Measurements from ENCODE around the gene FOXG1.

FOXG1 gene

DNA sequence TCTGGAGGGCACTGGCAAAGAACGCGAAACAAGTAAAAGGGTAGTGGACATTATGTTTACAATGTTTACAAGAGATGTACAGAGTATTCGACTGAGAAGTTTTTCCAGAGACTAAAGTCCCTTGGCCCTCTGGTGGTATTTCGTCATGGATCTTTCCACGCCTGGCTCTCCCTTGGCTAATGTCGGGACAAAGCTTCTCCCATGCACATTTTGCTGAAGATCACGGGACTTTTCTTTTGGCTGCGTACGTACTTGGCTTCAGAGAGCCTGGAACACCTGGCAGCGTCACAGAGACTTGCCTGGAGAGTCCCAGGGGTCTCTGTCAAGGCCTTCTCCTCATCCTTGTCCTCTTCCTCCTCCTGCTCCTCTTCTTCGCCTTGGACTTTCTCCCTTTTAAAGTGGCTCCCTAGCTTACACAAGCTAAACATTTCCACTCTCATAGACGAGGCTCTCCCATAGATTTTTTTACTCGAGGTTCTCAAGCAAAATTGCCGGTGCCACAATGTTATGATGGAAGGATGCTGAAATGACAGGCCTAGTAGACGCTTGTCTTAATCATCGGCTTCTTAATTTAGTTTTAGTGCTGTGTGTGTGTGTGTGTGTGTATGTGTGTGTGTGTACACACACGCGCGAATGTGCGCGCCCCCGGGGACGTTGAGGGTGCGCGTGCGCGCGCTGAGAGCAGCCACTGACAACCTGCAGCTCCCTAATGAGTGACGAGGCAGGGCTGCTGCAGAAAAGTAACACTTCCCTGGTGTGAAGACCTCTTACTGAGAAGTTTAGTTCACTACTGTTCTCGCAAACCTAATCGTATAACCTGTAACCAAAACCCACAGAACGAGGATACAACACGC lies 4.9 kb upstream of the FOXG1 start:
- no peaks in the 10 kb centered on the region for H3K9me3 ChIP-seq (ENCODE audit: control insufficient read depth in 5 of 5, low read length in 5 of 5)
- no peak overlapping the region for H3K4me3 ChIP-seq (ENCODE audit: low read depth in 1 of 5, low read length in 5 of 5)
- H3K27ac ChIP-seq (ENCODE audit: low read depth, low read length), result no peak overlapping the region
- no peaks in the 10 kb centered on the region for H3K36me3 ChIP-seq (ENCODE audit: control insufficient read depth in 5 of 5, insufficient read depth in 5 of 5, low read length in 5 of 5)
- peaks cover 61 to 89% (median 76%) of the 10 kb centered on the region in 5 donors for H3K27me3 ChIP-seq (ENCODE audit: control insufficient read depth in 5 of 5, insufficient read depth in 4 of 5, low read length in 5 of 5)
- H3K9ac ChIP-seq (ENCODE audit: low read length in 5 of 5), result no peak overlapping the region
- peaks cover 0 to 20% (median 18%) of the 10 kb centered on the region in 5 donors for H3K4me1 ChIP-seq (ENCODE audit: control insufficient read depth in 5 of 5, insufficient read depth in 5 of 5, low read length in 5 of 5)

DNA sequence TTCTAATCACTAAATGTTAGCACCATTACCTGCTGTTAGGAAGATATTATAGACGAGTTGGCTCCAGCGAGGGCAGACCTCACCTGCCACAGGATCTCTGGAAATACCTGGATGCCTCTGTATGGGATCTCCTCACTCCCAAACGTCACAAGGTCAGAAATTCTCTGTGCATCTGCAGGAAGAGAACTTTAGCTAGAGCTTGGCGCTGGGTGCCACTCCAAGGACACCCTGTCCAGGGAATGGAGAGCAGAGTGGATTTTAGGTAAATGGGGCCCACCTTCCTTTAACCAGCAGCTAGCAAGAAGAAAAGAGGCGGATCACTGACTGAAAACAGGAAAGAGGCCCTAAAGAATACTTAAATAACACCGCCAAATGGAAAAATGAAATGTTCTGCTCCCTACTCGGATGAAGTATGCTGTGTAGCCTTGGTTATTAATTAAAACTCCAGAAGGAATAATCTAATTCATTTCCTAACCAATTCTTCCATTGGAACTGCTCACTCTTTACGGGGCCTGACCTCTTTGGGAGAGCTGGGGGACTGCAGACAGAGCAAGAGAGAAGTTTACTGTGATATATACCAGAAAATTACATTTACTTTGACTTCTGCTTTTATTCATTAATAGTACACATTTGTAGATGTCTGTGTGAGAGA lies 4.2 kb upstream of the FOXG1 start:
- H3K36me3 ChIP-seq (ENCODE audit: control insufficient read depth in 5 of 5, insufficient read depth in 5 of 5, low read length in 5 of 5), result no peaks in the 10 kb centered on the region
- H3K27me3 ChIP-seq (ENCODE audit: control insufficient read depth in 5 of 5, insufficient read depth in 4 of 5, low read length in 5 of 5), result peaks cover 58 to 81% (median 69%) of the 10 kb centered on the region in 5 donors
- H3K4me3 ChIP-seq (ENCODE audit: low read depth in 1 of 5, low read length in 5 of 5), result no peak overlapping the region
- peaks cover 0 to 20% (median 15%) of the 10 kb centered on the region in 5 donors for H3K4me1 ChIP-seq (ENCODE audit: control insufficient read depth in 5 of 5, insufficient read depth in 5 of 5, low read length in 5 of 5)
- H3K9ac ChIP-seq (ENCODE audit: low read length in 5 of 5), result no peak overlapping the region
- H3K27ac ChIP-seq (ENCODE audit: low read depth, low read length), result no peak overlapping the region
- no peaks in the 10 kb centered on the region for H3K9me3 ChIP-seq (ENCODE audit: control insufficient read depth in 5 of 5, low read length in 5 of 5)

DNA sequence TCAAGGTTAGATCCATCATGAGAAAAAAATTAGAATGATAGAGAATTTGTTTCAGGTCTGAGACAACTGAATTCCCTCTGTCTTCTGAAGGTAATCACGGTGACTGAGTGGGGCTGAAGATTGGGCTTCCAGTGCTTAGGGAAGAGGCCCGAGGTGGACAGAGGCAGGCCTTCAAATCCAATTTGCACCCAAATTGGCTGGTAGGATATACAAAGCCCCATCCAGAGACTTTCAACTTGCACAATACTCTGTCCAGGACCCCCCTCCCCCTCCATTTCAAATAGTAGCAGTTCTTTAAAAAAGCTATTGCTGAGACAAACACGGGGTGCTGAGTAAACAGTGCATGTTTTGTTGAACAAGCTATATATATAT lies 3.6 kb upstream of the FOXG1 start:
- H3K27ac ChIP-seq (ENCODE audit: low read depth, low read length), result no peak overlapping the region
- H3K4me3 ChIP-seq (ENCODE audit: low read depth in 1 of 5, low read length in 5 of 5), result no peak overlapping the region
- H3K36me3 ChIP-seq (ENCODE audit: control insufficient read depth in 5 of 5, insufficient read depth in 5 of 5, low read length in 5 of 5), result no peaks in the 10 kb centered on the region
- peaks cover 0 to under 1% (median 0%) of the 10 kb centered on the region in 5 donors for H3K9me3 ChIP-seq (ENCODE audit: control insufficient read depth in 5 of 5, low read length in 5 of 5)
- H3K9ac ChIP-seq (ENCODE audit: low read length in 5 of 5), result no peak overlapping the region
- H3K4me1 ChIP-seq (ENCODE audit: control insufficient read depth in 5 of 5, insufficient read depth in 5 of 5, low read length in 5 of 5), result peaks cover 0 to 20% (median 15%) of the 10 kb centered on the region in 5 donors
- H3K27me3 ChIP-seq (ENCODE audit: control insufficient read depth in 5 of 5, insufficient read depth in 4 of 5, low read length in 5 of 5), result peaks cover 60 to 80% (median 69%) of the 10 kb centered on the region in 5 donors

DNA sequence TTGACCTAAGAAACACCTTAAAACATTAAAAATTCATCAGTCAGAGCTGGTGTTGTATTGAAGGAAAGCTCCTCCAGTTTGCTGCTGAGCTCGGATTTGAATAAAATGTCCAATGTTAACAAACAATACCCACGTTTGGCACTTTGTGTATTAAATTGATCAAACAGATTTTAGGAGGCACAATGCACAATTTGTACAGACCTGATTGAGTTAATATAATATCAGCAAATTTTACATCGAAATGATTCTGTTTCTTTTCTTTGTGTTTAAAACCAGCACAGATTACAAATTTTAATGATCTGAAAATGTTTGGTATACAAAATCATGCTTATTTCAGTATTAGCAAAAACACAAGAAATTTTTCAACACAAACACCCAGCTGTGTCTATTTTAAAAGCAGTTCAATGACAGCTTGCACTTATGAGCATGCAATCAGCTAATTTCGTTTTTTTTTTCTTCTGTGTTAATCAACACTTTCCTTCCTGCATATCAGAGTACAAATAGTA lies 2.8 kb upstream of the FOXG1 start:
- no peak overlapping the region for H3K9ac ChIP-seq (ENCODE audit: low read length in 5 of 5)
- H3K4me3 ChIP-seq (ENCODE audit: low read depth in 1 of 5, low read length in 5 of 5), result no peak overlapping the region
- H3K27me3 ChIP-seq (ENCODE audit: control insufficient read depth in 5 of 5, insufficient read depth in 4 of 5, low read length in 5 of 5), result peaks cover 59 to 80% (median 70%) of the 10 kb centered on the region in 5 donors
- no peak overlapping the region for H3K27ac ChIP-seq (ENCODE audit: low read depth, low read length)
- H3K9me3 ChIP-seq (ENCODE audit: control insufficient read depth in 5 of 5, low read length in 5 of 5), result peaks cover 0 to 7% (median 0%) of the 10 kb centered on the region in 5 donors
- H3K4me1 ChIP-seq (ENCODE audit: control insufficient read depth in 5 of 5, insufficient read depth in 5 of 5, low read length in 5 of 5), result peaks cover 0 to 25% (median 15%) of the 10 kb centered on the region in 5 donors
- H3K36me3 ChIP-seq (ENCODE audit: control insufficient read depth in 5 of 5, insufficient read depth in 5 of 5, low read length in 5 of 5), result no peaks in the 10 kb centered on the region

DNA sequence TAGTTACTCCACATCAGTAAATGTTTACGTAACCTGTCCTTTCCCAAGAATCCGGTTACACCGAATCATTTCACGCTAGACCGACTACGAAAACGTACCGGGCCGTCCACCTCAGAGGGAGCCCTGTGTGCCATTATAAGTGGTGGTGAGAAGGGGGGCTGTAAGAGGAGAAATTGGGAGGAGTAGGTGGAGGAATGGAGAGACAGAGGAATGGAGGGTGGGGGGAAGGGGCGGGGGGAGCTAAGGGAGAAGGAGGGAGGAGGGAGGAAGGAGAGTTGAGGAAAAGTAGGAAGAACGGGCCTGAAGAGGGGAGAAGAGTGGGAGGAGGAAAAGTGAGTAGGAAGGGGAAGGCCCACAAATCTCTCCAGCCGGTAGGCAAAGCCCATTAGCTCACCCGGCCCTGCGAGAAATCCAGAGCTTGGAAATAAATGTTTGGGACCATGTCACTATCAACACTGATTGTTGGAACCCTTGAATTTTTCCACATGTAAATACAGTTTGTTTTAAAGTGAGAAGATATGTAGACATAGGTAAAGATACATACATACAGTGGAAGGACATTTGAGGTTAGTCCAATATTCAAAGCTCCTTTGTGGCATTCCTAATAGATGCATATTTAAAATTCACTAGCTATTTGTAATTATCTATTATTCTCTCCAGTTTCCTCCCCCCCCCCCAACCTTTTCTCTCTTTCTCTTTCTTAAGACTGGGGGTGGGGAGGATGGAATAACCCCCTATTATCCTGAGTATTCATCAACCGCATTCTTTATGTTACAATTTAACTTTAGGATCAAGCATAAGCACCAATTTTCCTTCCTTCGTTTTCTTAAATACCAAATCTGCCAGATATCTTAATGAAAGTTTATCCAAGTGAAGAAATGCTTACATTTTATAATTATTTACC lies 2.1 kb upstream of the FOXG1 start:
- peaks cover 57 to 79% (median 68%) of the 10 kb centered on the region in 5 donors for H3K27me3 ChIP-seq (ENCODE audit: control insufficient read depth in 5 of 5, insufficient read depth in 4 of 5, low read length in 5 of 5)
- no peak overlapping the region for H3K27ac ChIP-seq (ENCODE audit: low read depth, low read length)
- H3K9ac ChIP-seq (ENCODE audit: low read length in 5 of 5), result no peak overlapping the region

DNA sequence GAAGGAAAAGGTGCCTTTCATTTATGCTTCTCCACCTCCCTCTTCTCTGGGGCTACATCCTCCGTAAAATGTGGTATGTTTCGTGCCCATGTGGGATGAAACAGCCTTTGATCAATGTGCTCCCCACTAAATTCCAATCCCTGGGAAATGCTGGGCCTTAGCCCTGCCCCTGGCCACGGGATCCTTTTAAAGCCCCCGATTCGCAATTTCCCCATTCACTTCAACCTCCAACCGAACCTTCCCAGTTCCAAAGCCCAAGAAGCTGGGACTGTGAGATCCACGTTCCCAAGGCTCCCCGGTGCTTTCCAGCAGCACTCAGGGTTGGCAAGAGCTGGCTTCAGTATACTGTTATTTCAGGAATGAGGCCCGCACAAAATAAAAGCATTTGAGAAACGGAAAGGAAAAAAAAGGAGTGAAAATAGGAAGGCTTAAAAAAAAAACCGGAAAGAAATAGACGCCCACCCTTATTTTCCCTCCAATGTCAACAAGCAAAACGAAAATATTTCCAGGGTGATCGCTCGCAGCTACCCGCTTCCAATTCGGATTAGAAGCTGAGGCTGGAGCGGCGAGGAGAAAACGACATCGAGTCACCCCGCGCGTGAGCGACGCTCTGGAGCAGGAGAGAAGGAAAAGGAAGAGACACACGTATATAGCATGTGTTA lies 1.3 kb upstream of the FOXG1 start:
- H3K9ac ChIP-seq (ENCODE audit: low read length in 5 of 5), result no peak overlapping the region
- H3K36me3 ChIP-seq (ENCODE audit: control insufficient read depth in 5 of 5, insufficient read depth in 5 of 5, low read length in 5 of 5), result no peaks in the 10 kb centered on the region
- peaks cover 0 to 7% (median 0%) of the 10 kb centered on the region in 5 donors for H3K9me3 ChIP-seq (ENCODE audit: control insufficient read depth in 5 of 5, low read length in 5 of 5)
- peaks cover 49 to 76% (median 60%) of the 10 kb centered on the region in 5 donors for H3K27me3 ChIP-seq (ENCODE audit: control insufficient read depth in 5 of 5, insufficient read depth in 4 of 5, low read length in 5 of 5)
- peaks cover 0 to 18% (median 12%) of the 10 kb centered on the region in 5 donors for H3K4me1 ChIP-seq (ENCODE audit: control insufficient read depth in 5 of 5, insufficient read depth in 5 of 5, low read length in 5 of 5)
- peak overlapping the region in 4 of 5 donors; percentile 17 to 56 (median 42) for H3K4me3 ChIP-seq (ENCODE audit: low read depth in 1 of 5, low read length in 5 of 5)
- no peak overlapping the region for H3K27ac ChIP-seq (ENCODE audit: low read depth, low read length)

More for the DNA sequence above, 2.1 kb upstream of the FOXG1 start:
- Histone ChIP-seq H3K4me3 (ENCODE audit: low read depth in 1 of 5, low read length in 5 of 5) (no peak overlapping the region), H3K9me3 (ENCODE audit: control insufficient read depth in 5 of 5, low read length in 5 of 5) (peaks cover 0 to 7% (median 0%) of the 10 kb centered on the region in 5 donors), H3K4me1 (ENCODE audit: control insufficient read depth in 5 of 5, insufficient read depth in 5 of 5, low read length in 5 of 5) (peaks cover 0 to 24% (median 15%) of the 10 kb centered on the region in 5 donors), H3K36me3 (ENCODE audit: control insufficient read depth in 5 of 5, insufficient read depth in 5 of 5, low read length in 5 of 5) (no peaks in the 10 kb centered on the region)

DNA sequence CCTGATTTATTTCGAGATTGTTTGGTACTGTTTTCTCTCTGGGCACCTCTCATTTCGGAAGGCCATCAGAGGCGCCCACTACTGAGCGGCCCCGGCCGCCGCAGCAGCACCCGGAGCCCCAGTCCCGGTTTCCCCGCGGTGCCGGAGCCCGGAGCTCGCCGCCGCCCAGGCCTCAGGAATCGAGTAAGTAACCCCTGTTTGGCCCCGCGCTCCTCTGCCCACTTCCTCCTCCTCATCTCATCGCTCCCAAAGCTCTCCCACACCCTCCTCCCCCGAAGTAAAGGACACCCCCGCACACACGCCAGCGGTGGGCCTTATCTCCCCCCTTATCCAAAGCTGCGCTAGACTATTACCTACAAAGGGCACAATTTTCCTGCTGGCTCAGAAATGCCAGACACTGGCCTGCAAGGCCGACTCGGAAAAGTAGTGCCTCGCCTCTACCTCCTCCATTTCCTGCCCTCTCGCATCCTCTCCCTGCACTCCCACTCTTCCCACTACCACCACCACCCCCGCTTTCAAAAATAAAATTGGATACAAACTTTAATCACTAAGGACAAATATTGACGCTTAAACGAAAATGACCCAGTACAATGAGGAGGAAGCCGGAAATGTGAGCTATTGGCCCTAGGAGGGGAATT lies 637 bp upstream of the FOXG1 start:
- Histone ChIP-seq H3K27ac (ENCODE audit: low read depth, low read length) (no peak overlapping the region), H3K9ac (ENCODE audit: low read length in 5 of 5) (no peak overlapping the region), H3K36me3 (ENCODE audit: control insufficient read depth in 5 of 5, insufficient read depth in 5 of 5, low read length in 5 of 5) (no peaks in the 10 kb centered on the region), H3K4me3 (ENCODE audit: low read depth in 1 of 5, low read length in 5 of 5) (peak overlapping the region; percentile 36 to 67 (median 48)), H3K9me3 (ENCODE audit: control insufficient read depth in 5 of 5, low read length in 5 of 5) (peaks cover 0 to 7% (median 0%) of the 10 kb centered on the region in 5 donors), H3K4me1 (ENCODE audit: control insufficient read depth in 5 of 5, insufficient read depth in 5 of 5, low read length in 5 of 5) (peaks cover 0 to 18% (median 12%) of the 10 kb centered on the region in 5 donors), H3K27me3 (ENCODE audit: control insufficient read depth in 5 of 5, insufficient read depth in 4 of 5, low read length in 5 of 5) (peaks cover 47 to 76% (median 65%) of the 10 kb centered on the region in 5 donors)

DNA sequence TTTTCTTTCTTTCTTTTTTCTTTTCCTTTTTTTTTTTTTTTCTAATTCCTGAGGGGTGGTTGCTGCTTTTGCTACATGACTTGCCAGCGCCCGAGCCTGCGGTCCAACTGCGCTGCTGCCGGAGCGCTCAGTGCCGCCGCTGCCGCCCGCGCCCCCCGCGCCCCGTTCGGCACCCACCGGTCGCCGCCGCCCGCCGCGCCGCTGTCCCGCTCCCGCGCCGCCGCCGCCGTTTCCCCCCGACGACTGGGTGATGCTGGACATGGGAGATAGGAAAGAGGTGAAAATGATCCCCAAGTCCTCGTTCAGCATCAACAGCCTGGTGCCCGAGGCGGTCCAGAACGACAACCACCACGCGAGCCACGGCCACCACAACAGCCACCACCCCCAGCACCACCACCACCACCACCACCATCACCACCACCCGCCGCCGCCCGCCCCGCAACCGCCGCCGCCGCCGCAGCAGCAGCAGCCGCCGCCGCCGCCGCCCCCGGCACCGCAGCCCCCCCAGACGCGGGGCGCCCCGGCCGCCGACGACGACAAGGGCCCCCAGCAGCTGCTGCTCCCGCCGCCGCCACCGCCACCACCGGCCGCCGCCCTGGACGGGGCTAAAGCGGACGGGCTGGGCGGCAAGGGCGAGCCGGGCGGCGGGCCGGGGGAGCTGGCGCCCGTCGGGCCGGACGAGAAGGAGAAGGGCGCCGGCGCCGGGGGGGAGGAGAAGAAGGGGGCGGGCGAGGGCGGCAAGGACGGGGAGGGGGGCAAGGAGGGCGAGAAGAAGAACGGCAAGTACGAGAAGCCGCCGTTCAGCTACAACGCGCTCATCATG lies 654 bp downstream of the FOXG1 start:
- H3K27ac ChIP-seq (ENCODE audit: low read depth, low read length), result no peak overlapping the region
- no peak overlapping the region for H3K9ac ChIP-seq (ENCODE audit: low read length in 5 of 5)
- no peaks in the 10 kb centered on the region for H3K36me3 ChIP-seq (ENCODE audit: control insufficient read depth in 5 of 5, insufficient read depth in 5 of 5, low read length in 5 of 5)
- peaks cover 0 to 18% (median 12%) of the 10 kb centered on the region in 5 donors for H3K4me1 ChIP-seq (ENCODE audit: control insufficient read depth in 5 of 5, insufficient read depth in 5 of 5, low read length in 5 of 5)
- no peak overlapping the region for H3K4me3 ChIP-seq (ENCODE audit: low read depth in 1 of 5, low read length in 5 of 5)
- peaks cover 35 to 66% (median 57%) of the 10 kb centered on the region in 5 donors for H3K27me3 ChIP-seq (ENCODE audit: control insufficient read depth in 5 of 5, insufficient read depth in 4 of 5, low read length in 5 of 5)
- peaks cover 0 to 7% (median 0%) of the 10 kb centered on the region in 5 donors for H3K9me3 ChIP-seq (ENCODE audit: control insufficient read depth in 5 of 5, low read length in 5 of 5)
